ENCODE measurements around the gene SIN3A.

The SIN3A gene

DNA sequence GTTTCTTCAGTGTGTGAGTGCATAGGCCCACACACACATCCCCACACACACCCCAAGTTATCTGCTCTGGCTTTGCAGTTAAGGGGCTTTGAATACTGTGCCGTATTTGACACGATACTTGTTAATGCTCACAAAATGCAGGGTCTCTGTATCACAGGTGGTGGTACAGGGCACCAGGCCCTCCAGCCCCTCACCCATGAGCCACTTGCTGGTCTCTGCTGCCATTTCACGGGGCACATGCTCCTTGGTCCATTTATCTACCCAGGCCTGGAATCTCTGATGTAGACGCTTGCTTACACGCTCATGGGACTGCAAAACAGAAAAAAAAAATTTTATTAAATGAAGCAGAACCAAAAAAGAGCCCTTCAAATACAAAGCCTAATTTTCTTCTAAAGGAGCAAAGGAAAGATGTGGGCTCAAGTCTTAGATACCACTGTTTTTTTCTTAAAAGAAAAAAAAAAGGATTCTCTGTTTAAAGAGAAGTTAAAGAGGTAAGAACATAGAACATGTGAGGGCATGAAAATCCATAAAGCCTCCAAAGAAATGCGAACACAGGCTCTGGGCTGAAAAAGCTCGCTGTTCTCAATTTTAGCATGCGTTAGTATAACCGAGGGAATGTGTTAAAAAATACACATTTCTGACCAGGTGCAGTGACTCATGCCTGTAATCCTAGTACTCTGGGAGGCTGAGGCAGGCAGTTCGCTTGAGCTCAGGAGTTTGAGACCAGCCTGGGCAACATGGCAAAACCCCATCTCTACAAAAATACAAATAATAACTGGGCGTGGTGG, 79.4 kb downstream of the SIN3A start:
- no peak for DNase-seq (ENCODE audit: low read depth in 2 of 2)

DNA sequence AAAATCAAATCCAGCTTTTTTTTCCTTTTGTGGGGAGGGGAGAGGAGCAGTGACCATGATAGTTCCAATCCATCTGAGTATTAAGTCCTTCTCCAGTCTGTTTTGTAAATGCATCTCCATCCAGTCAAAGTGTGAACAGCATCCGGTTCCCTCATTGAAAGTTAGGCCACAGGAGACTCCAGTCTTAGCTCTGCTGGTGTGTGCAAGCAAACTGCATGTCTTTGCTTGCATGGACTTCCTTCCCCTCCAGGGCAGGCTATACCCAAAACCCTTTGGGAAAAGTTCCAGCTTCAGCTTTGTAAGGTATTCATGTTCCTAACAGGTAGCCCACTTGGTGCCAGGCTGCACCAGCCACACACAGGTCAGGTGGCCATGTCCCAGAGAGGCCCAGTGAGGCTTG, 80.0 kb downstream of the SIN3A start:
- DNase-seq (ENCODE audit: low read depth in 2 of 2): no peak

DNA sequence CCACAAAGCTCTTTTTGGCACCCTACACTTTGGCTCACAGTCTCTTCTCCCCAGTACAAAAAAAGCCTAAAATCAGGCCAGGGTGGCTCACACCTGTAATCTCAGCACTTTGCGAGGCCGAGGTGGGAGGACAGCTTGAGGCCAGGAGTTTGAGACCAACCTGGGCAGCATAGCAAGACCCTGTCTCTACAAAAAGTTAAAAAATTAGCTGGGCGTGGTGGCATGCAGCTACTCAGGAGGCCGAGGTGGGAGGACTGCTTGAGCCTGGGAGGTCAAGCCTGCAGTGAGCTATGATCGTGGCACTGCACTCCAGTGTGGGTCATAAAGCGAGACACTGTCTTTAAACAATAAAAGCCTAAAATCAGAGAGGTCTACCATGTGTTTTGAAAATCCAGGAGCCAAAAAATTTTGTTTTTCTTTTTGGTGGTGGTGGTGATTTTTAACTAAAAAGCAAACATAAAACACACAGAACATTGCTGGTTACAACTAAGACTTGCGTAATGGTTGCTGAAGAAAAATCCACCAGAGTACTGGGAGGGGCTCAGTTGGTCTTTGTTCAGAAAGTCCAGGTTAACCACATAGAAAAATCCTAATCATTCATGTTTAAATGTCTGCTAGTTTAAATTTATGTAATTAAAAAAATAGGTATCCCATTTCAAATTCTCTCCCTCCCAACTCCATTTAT, 81.5 kb downstream of the SIN3A start:
- no peak for DNase-seq (ENCODE audit: low read depth in 2 of 2)

DNA sequence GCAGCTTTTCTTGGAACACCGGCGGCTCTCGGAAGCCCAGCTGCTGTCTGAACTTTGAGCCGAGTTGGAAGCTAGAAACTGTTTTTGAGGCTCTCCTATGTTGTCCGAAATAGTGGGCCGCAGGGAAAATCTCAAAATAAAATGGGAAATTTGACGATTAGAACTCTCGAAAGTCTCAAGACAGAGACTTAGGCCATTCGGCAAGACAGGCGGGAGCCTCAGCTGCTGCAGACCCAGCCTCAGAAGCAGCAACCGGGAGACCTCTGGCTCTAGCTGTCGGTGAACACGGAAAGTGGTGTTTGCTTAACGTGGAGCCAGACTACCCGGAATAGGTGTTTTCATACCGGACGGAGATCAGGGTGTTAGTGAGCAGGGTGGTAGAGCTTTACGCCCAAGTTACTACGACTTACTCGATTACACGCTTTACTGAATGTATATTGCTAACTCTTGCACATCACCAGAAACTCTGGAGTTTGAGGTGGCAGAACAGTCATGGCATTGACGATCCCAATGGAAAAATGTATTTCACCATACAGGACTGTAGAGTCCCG, 82.7 kb downstream of the SIN3A start:
- DNase-seq (ENCODE audit: low read depth in 2 of 2): no peak

DNA sequence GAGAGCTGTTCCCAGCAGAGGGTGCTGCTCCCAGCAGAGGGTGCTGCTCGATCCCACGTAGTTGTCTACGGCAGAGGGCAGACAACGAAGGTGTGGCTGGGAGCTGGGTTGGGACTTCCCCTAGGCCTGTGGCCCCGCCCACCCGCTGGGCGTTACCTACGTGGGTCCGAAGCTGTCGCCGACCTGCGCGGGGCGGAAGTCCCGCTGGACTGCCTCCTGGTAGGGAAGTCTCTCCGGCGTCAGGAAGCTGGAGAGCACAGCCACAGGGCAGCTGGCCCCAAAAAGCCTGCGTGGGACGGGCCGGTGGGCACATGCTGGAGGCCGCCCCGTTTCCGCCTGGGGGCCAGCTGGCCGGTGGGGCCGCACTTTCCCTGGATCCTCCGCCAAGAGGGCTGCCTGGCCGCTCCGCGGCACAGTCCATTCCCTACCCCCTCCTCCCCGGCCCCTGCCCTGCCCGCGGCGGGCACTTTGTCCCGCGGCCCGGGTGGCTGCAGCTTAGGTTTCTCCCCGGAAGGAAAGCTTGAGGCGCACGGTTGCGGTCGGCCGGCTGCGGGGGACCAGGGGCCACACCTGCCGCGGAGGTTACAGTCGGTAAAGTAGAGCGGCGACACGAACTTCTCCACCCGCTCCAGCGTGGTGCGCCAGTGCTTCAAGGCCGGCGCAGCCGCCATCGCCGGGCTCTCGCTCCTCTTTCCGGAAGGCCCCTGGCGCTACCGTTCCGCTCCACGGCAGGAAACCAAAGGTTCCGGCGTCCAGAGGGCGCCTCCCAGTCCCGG, 83.4 kb downstream of the SIN3A start, which contains the start of gene MAN2C1:
TSS of gene MAN2C1 (minus strand) at position 695 of the 776 bp plus-strand sequence. CDS start at position 671, 24 bp downstream.
- DNase-seq (ENCODE audit: low read depth in 2 of 2): peak; percentile 79 to 87

DNA sequence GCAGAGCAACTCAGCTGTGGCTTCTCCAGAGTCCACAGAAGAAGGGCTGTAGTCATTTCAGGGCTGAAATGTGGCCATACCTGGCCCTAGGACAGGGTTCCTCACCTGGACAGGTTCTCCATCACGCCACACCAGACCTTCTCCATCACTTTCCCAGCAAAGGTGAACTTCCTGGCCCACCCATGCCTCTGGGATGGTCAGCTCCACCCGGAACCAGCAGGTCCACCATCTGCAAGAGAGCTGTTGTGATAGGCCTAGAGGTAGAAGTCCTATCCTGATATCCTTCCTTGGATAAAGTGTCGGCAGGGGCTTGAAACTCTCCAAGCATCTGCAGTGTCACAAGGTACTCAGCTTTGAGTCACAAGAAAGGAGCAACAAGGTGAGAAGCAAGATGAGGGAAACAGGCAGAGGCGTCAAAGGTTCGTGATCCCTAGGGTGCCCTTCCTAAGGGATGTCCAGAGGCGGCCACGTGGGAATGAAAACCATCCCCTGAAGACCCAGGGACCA, 84.0 kb downstream of the SIN3A start:
- DNase-seq (ENCODE audit: low read depth in 2 of 2): no peak

DNA sequence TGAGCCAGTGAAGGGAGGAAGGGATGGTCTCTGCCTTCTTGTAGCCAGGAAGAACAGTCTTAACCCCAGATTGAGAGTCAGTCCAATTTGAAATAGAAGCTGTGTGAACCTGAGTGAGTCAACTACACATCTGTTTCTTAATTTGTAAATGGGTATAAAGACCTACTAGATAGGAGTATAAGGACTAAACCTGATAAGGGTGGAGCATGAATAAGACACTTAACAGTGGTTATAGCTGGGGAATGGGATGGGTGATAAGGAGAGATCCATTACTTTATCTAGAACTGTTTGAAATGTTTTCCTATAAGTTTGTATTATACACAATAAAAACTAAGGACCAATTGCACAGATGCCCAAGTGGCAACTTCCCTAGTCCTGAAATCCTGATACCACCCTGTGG, 84.5 kb downstream of the SIN3A start:
- DNase-seq (ENCODE audit: low read depth in 2 of 2): no peak

DNA sequence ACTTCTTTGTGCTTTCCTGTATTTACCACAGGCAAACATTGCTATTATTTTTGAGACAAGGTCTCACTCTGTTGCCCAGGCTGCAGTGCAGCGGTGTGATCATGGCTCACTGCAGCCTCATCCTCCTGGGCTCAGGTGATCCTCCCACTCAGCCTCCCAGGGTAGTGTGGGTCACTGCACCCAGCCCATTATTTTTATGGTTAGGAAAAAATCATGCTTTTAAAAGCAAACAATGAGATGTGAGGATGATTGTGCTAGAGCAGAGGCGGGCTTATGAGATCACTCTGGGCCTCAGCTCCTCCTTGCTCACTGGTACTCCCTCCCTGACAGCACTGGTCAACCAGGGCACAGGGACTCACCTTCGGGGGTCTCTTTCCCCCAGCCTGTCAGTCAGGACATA, 85.3 kb downstream of the SIN3A start:
- DNase-seq (ENCODE audit: low read depth in 2 of 2): no peak

DNA sequence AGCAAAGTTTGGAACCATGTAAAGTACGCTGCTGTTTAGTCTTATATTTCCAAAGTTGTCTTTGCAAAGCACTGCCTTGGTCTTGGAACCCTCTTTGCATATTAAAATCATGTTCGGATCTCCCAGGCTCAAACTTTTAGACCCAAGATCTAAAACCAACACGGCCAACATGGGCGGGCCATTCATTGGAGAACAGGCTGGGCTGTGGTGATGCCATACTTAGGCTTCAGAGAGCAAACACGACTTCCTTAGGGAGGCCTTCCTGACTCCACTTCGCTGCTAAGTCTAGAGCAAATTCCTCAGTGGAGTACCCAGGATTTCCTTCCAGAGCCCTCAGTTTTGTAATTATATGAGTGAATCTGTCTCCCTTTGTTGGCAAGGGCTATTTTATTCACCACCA, 86.6 kb downstream of the SIN3A start:
- no peak for DNase-seq (ENCODE audit: low read depth in 2 of 2)

DNA sequence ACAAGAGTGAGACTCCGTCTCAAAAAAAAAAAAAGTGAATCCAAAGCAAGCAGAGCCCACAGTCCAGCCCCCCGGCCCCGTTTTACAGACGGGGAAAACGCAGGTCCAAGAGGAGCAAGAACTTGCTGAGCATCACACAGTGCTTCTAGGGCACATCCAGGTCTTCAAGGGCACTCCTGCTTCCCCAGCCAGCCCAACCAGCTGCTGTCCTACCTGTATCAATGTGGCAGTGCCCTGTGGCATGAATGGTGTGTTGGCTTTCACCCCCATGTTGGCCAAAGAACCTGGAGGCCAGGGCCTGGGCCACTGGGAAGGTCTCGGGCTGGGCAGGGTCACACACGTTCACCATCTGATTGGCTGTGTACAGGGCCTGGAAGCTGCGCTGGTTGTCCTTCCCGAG, 87.7 kb downstream of the SIN3A start:
- no peak for DNase-seq (ENCODE audit: low read depth in 2 of 2)

DNA sequence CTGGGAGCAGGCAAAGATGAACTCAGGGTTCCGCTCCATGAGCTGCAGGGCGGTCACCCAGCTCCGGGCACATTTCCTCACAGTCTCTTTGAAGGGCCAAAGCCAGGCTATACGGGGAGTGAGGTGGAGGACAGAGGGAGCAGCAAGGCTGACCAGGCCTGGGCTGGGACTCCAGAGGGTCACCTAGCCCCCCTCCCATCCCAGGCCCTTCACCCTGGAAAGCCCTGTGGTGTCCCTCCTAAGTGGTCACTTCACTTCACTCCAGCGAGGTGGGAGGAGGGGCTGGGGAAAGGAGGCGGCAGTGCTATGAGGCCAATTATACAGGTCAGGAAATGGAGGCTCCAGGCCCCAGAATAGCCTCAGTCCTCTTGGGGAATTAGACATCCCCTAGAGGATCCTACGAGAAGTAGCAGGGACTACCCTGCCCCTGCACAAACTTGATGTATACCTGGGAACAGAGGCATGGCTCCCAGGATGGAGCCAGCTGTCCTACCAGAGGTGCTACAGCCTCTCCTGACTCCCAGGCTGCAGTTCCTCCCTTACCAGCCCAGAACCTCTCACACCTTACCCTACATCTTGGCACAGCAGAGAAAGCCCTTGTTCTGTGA, 88.7 kb downstream of the SIN3A start:
- DNase-seq (ENCODE audit: low read depth in 2 of 2): no peak

DNA sequence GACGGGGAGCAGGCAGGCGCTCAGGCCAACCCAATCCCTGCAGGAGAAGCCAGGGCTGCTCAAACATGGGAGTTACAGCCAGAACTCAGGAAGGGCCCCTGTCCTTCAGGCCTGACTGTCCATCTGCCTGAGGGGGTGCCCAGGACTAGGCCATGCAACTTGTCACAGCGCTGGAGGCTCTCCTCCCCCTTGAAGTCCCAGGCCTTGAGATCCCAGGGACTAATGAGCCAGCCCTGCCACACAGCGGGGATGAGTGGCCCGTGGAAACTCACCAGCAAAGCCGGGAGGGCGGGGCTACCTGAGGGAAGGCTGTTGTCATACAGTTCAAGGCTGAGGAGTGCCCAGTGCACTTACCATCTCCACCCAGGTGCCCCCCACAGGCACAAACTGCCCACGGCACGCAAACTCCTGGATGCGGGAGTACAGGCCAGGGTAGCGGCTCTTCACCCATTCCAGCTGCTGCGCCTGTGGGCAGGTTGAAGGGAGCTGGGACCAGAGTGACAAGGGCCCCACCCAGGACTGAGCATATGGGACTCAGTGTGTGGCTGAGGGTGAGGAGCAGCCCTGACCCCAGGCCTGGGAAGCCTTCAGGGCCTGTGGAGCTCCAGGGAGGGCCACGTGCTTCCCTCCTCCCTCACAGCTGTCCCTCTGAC, 89.4 kb downstream of the SIN3A start:
- no peak for DNase-seq (ENCODE audit: low read depth in 2 of 2)

DNA sequence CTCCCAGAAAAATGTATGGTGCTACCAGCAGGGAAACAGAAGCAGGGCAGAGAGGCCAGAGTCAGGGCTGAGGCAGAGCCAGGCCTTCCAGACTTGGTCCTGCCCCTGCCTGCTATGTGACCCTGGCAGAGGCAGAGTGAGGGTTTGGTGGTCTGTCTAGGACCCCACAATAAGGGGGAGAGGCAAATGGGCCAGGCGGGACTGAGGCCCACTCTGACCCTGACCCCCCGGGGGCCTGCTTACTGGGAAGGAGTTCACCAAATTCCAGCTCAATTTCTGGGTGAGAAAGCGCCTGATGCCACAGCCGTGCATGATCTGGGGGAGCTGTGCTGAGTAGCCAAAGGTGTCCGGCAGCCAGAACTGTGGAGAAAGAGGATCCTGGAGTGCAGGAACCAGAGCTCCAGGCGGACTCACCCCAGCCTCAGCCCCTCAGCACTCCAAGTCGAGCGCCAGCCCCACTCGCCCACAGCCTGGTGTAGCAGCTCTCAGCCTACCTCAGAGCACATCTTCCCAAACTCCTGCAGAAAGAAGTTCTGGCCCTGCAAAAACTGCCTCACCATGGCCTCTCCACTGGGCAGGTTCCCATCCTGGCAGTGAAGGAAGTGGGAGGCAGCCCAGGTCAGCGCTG, 90.0 kb downstream of the SIN3A start:
- no peak for DNase-seq (ENCODE audit: low read depth in 2 of 2)

DNA sequence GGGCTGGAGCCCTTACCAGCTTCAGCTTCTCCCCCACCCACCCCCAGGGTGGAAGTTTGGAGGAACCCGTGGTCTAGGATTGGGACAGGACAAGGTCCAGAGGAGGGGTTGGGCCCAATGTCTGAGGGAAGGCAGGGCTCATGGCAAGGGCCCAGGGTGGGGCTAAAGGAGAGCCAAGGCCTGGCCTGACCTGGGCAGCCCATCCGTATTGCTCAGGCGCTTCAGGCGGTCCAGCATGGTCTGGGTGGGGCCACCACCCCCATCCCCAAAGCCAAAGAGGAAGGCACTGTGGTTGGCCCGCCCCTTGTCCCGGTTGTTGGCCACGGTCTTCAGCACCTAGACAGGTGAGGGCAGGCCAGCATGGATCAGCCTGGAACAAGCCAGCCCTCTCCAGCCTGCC, 90.6 kb downstream of the SIN3A start:
- no peak for DNase-seq (ENCODE audit: low read depth in 2 of 2)

DNA sequence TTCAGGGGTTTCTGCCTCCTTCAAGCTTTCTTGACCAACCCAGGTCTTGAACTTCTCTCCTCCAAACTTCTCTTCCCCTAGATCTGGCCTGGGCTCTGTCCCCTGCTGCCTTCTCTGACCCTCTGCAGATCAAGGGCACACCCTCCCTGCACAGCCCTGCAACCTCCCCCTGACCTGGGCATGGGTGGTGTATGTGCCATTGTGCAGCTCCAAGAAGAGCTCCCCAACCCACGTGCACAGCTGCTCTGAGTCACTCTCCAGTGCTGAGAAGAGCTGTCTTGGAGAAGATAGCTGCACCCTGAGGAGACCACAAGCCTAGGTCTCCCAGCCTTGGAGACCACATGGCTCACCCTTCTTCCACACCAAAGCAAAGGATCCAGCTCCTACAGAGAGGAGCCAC, 91.1 kb downstream of the SIN3A start:
- DNase-seq (ENCODE audit: low read depth in 2 of 2): no peak

DNA sequence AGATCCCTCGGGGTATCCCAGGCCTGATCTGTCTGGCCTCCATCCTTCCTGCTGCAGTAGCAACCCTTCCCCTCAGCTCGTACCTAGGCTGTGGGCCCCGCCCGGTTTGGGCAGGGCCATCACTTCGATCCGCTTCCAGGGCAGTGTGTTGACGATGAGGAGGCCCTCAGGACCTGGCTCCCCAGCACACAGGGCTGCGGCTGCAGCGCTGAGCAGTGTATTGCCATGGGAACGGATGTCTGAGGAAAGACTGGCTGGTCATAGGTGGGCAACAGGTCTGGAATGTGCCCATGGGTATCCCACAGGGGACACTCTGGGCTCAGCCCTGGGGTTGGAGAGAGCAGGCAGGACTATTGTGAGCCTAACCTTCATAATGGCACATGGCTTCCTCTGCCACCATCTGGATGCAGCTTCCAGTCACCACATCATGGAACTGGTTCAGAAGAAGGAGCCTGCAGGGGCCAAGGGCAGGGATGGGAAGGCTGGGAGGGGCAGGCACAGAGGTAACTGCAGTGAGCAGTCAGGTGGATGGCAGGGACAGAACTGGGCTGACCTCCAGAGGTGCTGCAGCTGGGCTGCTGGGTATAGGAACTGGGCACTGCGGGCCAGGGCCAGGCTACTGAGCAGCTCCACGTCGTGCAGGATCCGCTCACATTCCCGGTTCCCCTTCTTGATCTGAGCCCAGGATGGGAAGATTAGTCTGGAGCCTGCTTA, 91.8 kb downstream of the SIN3A start:
- no peak for DNase-seq (ENCODE audit: low read depth in 2 of 2)

DNA sequence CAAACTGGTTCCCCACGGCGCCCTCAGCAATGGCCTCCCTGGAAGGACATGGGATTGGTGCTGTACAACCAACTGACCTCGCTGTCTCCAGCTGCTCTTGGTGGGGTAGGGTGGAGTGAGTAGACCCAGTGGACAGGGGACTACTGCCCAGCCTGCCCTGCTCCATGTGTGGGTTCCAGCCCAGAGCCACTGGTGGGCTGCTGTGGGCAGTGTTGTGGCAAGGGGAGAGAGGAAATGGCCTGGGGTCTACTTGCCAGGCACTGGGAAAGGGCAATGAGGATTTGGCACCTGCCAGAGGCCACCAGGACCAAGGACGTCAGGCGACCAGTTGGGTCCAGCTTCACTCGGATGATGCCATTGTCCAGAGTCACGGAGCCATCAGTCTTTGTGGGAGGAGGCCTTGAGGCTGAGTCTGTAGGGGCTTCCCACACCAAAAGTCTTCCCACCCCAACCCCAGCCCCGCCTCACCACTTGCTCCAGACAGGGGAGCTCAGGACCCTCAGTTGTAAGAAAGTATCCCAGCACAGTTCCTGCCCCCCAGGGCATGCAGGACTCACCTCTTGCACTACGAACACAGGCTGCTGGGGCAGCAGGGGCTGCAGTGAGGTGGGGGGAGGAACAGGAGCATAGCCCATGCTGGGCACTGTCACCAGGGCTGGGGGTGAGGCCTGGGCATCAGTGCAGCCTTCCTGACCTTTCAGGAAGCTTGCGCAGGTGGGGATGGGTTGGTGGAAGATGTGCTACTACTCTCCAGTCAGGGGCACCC, 92.5 kb downstream of the SIN3A start:
- DNase-seq (ENCODE audit: low read depth in 2 of 2): no peak

DNA sequence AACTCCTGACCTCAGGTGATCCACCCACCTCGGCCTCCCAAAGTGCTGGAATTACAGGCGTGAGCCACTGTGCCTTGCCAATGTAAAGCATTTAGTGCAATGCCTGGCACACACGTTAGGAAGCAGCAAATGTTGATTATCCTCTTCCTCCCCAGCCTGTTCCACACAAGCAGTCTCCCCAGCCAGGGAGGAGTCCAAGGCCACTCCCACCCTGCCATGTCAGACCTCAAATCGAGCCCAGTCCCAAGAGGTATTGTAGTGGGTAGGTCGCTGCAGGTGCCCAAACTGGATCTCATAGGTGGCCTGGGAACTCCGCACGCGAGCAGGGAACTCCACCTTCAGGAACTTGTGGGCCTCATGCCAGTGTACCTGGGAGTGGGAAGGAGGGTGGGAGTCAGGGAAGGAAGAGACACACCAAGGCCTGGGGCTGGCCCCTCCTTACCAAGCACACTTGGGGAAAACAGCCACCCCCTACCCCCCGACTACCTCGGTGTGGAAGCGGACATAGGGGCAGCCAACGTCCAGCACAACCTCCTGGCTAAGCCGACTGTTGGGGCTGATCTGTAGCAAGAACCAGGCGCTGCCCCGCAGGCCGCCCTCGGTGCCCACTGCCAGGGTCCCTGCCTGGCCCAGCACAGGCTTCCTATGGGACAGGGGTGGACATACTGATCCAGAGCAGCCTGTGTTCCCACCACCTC, 93.4 kb downstream of the SIN3A start:
- no peak for DNase-seq (ENCODE audit: low read depth in 2 of 2)

DNA sequence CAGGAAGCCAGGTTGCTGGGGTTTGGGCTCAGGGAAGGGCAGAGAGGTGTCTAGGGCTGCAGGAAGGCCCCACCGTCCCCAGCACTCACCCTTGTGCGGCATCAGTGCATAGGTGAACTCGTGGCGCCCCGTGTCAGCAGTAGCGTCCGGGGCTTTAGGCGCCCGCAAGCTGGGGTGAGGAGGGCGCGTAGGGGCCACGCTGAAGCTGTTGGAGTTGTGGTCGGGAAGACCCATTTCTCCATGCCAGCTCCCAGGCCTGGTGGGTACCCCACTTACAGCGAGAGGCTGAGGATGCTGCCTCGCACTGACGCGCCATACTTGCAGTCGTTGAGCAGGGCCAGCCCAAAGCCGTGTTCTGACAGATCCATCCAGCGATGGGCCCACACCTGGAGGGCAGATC, 95.0 kb downstream of the SIN3A start:
- DNase-seq (ENCODE audit: low read depth in 2 of 2): no peak

Measured in stimulated activated CD8-positive, alpha-beta memory T cell treated with anti-CD3 and anti-CD28 coated beads, Interleukin-7, amount 100 ng/mL, for 4 hours (primary cell).